A172 (cell line): ENCODE data around the gene ARHGAP18. TPM values are rescaled to one million over a fixed set of nuclear protein-coding genes. Genes with fewer than 3 reads are reported as not detected.

ENCODE experiments used
- total RNA-seq: library from RNA; depleted of rRNA; stranded (reverse); fragments of >200 nt; shearing (Covaris generic); gene quantifications from 2 replicates; pipeline ENCODE4 v1.2.3, GENCODE V29; 2014; rRNA removed

Gene ARHGAP18
- total RNA-seq, 1 experiment from 2014 or later = 140 TPM

Other genes with a start within 250 kb of the ARHGAP18 start
- gene TMEM244, start 151.1 kb upstream of the ARHGAP18 start, total RNA-seq = not detected in 2 replicates